AG09319 (cell line): Measurements from ENCODE around the gene FAM117A.

Source experiments
- DNase-seq: peaks from one replicate; pipeline ENCODE4 v3.0.0-alpha.2; 2010; ENCODE audit warnings: low read depth; ENCODE audit errors: extremely low read depth
- CTCF ChIP-seq: IDR thresholded peaks from 2 replicates; pipeline ENCODE4 v1.5.1; 2011; ENCODE audit warnings: low read depth, mild to moderate bottlenecking, inconsistent platforms, low read length, moderate library complexity

The FAM117A gene

GRCh38 chr17:49753959-49754391 lies 10.0 kb downstream of the FAM117A start:
- DNase-seq, result no peak
- TF ChIP-seq CTCF, result no peak

GRCh38 chr17:49752508-49752907 lies 11.4 kb downstream of the FAM117A start:
- DNase-seq, result no peak
- no peak for TF ChIP-seq CTCF

- DNase-seq, result no peak
- no peak for TF ChIP-seq CTCF
These were observed 14.2 kb downstream of the FAM117A start for GRCh38 chr17:49749730-49750129.

GRCh38 chr17:49748791-49749190 lies 15.1 kb downstream of the FAM117A start:
- DNase-seq, result no peak
- no peak for TF ChIP-seq CTCF

GRCh38 chr17:49748223-49748622 lies 15.7 kb downstream of the FAM117A start:
- no peak for TF ChIP-seq CTCF
- no peak for DNase-seq

- no peak for TF ChIP-seq CTCF
- no peak for DNase-seq
These were observed 16.3 kb downstream of the FAM117A start for GRCh38 chr17:49747632-49748031.

GRCh38 chr17:49746791-49747490 lies 17.0 kb downstream of the FAM117A start:
- no peak for TF ChIP-seq CTCF
- no peak for DNase-seq
